ENCODE results near the gene DLGAP4.

Gene DLGAP4

GRCh38 chr20:36298795-36299339, 7.3 kb upstream of the DLGAP4 start:
- DNase-seq (ENCODE audit: low read depth): no peak
- TF ChIP-seq, protein P1, sequence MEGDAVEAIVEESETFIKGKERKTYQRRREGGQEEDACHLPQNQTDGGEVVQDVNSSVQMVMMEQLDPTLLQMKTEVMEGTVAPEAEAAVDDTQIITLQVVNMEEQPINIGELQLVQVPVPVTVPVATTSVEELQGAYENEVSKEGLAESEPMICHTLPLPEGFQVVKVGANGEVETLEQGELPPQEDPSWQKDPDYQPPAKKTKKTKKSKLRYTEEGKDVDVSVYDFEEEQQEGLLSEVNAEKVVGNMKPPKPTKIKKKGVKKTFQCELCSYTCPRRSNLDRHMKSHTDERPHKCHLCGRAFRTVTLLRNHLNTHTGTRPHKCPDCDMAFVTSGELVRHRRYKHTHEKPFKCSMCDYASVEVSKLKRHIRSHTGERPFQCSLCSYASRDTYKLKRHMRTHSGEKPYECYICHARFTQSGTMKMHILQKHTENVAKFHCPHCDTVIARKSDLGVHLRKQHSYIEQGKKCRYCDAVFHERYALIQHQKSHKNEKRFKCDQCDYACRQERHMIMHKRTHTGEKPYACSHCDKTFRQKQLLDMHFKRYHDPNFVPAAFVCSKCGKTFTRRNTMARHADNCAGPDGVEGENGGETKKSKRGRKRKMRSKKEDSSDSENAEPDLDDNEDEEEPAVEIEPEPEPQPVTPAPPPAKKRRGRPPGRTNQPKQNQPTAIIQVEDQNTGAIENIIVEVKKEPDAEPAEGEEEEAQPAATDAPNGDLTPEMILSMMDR (conservative IDR thresholded peaks at IDR 0.05; ENCODE audit: low read depth, low read length): no peak

DNA sequence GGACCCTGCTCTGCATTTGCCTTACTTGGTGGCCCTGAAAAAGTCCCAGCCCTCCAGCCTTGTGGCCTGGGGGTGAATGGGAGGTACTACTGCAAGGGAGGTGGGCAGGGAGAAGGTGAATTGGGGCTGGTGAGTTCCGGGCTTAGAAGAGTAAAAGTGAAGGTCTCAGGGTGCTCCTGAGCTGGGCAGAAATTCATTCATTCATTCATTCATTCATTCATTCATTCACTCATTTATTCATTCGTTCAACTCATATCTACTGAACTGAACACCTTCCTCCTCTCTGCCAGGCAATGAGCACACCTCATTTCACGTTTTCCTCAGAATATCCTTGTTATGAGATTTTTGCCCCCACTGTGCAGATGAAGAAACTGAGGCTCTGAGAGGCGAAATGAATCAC, 6.7 kb upstream of the DLGAP4 start:
- DNase-seq (ENCODE audit: low read depth): no peak
- no peak overlapping the region for H3K4me3 ChIP-seq (ENCODE audit: low read depth, low read length)
- TF ChIP-seq, protein P1 (conservative IDR thresholded peaks at IDR 0.05; ENCODE audit: low read depth, low read length): no peak

More at GRCh38 chr20:36298795-36299339, 7.3 kb upstream of the DLGAP4 start:
- H3K4me3 ChIP-seq (ENCODE audit: low read depth, low read length): no peak overlapping the region

DNA sequence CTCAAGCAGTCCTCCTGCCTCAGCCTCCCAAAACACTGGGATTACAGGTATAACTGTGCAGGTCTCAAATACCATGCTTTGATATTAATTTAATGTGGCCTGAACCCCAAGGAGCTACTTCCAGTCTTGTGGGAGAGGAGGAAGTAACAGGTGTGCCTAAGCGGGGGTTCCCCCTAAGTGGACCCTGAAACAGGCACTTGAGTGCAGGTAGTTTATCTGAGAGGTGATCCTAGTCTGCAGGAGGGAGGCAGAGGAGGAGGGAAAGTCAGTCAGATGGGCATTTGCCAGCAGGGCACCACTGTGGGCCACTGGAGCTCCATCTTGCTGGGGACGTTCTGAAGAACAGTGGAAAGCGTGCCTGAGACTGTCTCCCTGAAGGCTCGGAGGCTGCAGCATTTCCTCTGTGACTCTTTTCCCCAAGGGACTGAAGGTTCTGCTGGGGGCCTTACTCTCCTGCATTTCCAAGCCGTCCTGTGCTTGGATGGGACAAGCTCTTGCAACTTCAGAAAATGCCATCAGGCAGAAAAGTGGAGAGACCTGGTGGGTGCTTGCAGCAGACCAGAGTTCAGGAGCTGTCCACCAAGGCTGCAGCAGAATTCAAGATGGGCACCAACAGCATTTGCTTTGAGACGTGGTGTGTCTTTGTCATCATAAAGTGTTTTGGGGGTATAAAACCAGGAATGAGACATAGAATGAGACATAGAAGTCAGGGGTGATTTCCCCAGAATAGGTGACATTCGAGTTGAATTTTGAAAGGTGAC, 4.6 kb upstream of the DLGAP4 start:
- no peak overlapping the region for H3K4me3 ChIP-seq (ENCODE audit: low read depth, low read length)
- TF ChIP-seq, protein P1 (conservative IDR thresholded peaks at IDR 0.05; ENCODE audit: low read depth, low read length): no peak
- no peak for DNase-seq (ENCODE audit: low read depth)

DNA sequence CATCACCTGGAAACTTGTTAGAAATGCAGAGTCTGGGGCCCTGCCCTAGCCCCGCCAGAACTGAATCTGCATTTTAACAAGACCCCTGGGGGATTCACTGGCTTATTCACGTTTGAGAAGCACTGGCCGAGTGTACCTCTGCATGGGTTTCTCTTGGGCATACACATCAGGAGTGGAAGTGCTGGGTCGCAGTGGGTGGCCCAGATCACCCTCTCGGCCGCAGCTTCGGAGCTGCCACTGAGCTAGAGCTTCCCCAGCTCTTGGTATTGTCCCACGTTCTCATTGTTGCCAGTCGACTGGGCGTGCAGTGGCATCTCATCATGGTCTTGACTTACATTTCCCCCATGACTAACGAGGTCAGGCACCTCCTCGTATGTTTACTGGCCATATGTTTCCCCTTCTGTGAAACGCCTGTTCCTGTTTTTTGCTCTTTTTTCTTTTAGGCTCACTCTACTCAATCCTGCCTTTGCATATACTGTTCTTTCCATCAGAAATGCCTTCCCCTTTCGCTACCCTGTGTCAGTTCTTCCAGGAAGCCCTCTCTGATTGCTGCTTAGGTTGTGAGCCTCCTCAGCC, 3.0 kb upstream of the DLGAP4 start:
- no peak for DNase-seq (ENCODE audit: low read depth)
- H3K4me3 ChIP-seq (ENCODE audit: low read depth, low read length): no peak overlapping the region
- TF ChIP-seq, protein P1 (conservative IDR thresholded peaks at IDR 0.05; ENCODE audit: low read depth, low read length): no peak

GRCh38 chr20:36303831-36304230, 2.3 kb upstream of the DLGAP4 start:
- H3K4me3 ChIP-seq (ENCODE audit: low read depth, low read length): no peak overlapping the region
- DNase-seq (ENCODE audit: low read depth): no peak
- TF ChIP-seq, protein P1 (conservative IDR thresholded peaks at IDR 0.05; ENCODE audit: low read depth, low read length): no peak

DNA sequence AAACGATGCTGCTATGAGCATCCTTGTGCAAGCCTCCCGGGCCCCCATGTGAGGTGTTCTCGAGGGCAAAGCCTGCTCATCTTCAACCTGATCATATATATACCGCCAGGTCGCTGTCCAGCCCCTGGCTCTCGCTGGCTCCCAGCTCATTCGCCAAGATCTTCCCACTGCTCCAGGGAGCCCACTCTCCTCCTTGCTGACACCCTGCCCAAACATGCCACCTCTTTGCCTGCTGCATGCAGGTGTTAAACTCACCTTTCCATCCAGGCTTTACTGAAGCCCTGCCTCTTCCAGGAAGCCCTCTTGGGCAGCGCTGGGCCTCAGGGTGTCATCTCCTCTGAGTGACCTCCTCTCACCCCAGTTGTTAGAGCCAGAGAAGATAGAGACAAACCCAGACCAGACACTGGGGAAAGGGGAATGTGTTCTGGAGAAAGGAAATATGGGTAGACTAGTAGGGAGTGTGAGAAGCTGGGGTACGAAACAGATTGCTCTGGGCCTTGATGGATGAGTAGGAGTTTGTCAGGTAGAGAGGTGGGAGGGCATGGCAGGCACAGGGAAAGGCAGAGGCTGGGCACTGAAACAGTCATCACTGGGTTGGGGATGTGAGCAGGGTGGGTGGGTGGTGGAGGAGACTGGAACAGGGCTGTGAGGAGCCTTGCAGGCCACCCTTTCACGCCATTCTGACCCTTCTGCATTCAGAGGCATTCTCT, 1.2 kb upstream of the DLGAP4 start:
- TF ChIP-seq, protein P1 (conservative IDR thresholded peaks at IDR 0.05; ENCODE audit: low read depth, low read length): no peak
- H3K4me3 ChIP-seq (ENCODE audit: low read depth, low read length): no peak overlapping the region
- DNase-seq (ENCODE audit: low read depth): no peak
